GM23338 (cell line): Measurements from ENCODE around the gene GAGE12J. TPM values are rescaled to one million over a fixed set of nuclear protein-coding genes. Genes with fewer than 3 reads are reported as not detected.

Experiments used
- ATAC-seq: fragments of 200-7000 bp; cut with Tn5 transposase; 3 replicates; pipeline ENCODE4 v1.9.1; 2020
- DNase-seq: peaks from one replicate; pipeline ENCODE4 v3.0.0-alpha.2; 2015; ENCODE audit warnings: low spot score
- H2AFZ ChIP-seq: fragments of 200-600 bp; sonication (generic); 2 replicates; pipeline ENCODE4 v1.8.0; 2016; ENCODE audit warnings: antibody characterized with exemption, mild to moderate bottlenecking, moderate library complexity
- H3F3A ChIP-seq: fragments of 200-600 bp; sonication (generic); replicated peaks from 2 replicates; pipeline ENCODE4 v1.8.0; 2017; ENCODE audit warnings: antibody characterized with exemption, mixed run types, low read depth
- H3K27ac ChIP-seq: fragments of 200-600 bp; sonication (generic); 2 replicates; pipeline ENCODE4 v1.6.1; 2016; ENCODE audit warnings: low read depth
- H3K27me3 ChIP-seq: fragments of 200-600 bp; sonication (generic); 2 replicates; pipeline ENCODE4 v1.8.0; 2016; ENCODE audit warnings: mild to moderate bottlenecking, mixed run types, moderate library complexity; ENCODE audit not compliant: insufficient read depth
- H3K36me3 ChIP-seq: fragments of 200-600 bp; sonication (generic); 2 replicates; pipeline ENCODE4 v1.8.0; 2016; ENCODE audit warnings: mild to moderate bottlenecking; ENCODE audit not compliant: insufficient read depth
- H3K4me1 ChIP-seq: fragments of 200-600 bp; sonication (generic); 2 replicates; pipeline ENCODE4 v1.8.0; 2016; ENCODE audit warnings: mild to moderate bottlenecking, moderate library complexity; ENCODE audit not compliant: insufficient read depth
- H3K4me2 ChIP-seq: fragments of 200-600 bp; sonication (generic); 2 replicates; pipeline ENCODE4 v1.7.1; 2017; ENCODE audit warnings: mixed run types
- H3K4me3 ChIP-seq: fragments of 200-600 bp; sonication (generic); 2 replicates; pipeline ENCODE4 v1.6.1; 2016; ENCODE audit warnings: mixed run types
- H3K79me2 ChIP-seq: fragments of 200-600 bp; sonication (generic); replicated peaks from 2 replicates; pipeline ENCODE4 v1.8.0; 2017; ENCODE audit warnings: mild to moderate bottlenecking; ENCODE audit not compliant: insufficient read depth
- H3K9me2 ChIP-seq: fragments of 200-600 bp; sonication (generic); 2 replicates; pipeline ENCODE4 v1.8.0; 2017; ENCODE audit not compliant: insufficient read depth
- H4K20me1 ChIP-seq: fragments of 200-600 bp; sonication (generic); replicated peaks from 2 replicates; pipeline ENCODE4 v1.8.0; 2017; ENCODE audit warnings: mild to moderate bottlenecking; ENCODE audit not compliant: insufficient read depth
- H3K27ac Mint-ChIP-seq: 2 replicates; pipeline ENCODE4 v1.8.0; 2020; ENCODE audit warnings: inconsistent platforms, mild to moderate bottlenecking, moderate library complexity, mixed read lengths
- H3K27me3 Mint-ChIP-seq: 3 replicates; pipeline ENCODE4 v1.8.0; 2022; ENCODE audit warnings: low read depth, mild to moderate bottlenecking, moderate library complexity, mixed read lengths, inconsistent platforms; ENCODE audit not compliant: insufficient read depth, poor library complexity
- H3K36me3 Mint-ChIP-seq: 3 replicates; pipeline ENCODE4 v1.8.0; 2021; ENCODE audit warnings: low read depth, mild to moderate bottlenecking, inconsistent platforms, moderate library complexity, mixed read lengths
- H3K4me1 Mint-ChIP-seq: 3 replicates; pipeline ENCODE4 v1.8.0; 2020; ENCODE audit warnings: mild to moderate bottlenecking, inconsistent platforms, mixed read lengths
- H3K4me3 Mint-ChIP-seq: 3 replicates; pipeline ENCODE4 v1.8.0; 2021; ENCODE audit warnings: moderate library complexity, mild to moderate bottlenecking, inconsistent platforms, mixed read lengths
- H3K9me3 Mint-ChIP-seq: 3 replicates; pipeline ENCODE4 v1.8.0; 2020; ENCODE audit warnings: moderate library complexity, mild to moderate bottlenecking, inconsistent platforms, mixed read lengths
- CREB1 ChIP-seq: fragments of 250-450 bp; sonication (Bioruptor Pico); IDR thresholded peaks from 2 replicates; pipeline ENCODE4 v1.5.0; 2020; ENCODE audit warnings: low read depth, mild to moderate bottlenecking, moderate library complexity
- CTCF ChIP-seq, 2 experiments: fragments of 200-600 bp in 1 of 2; sonication (generic) in 1 of 2; conservative IDR thresholded peaks; 2 replicates each; pipeline versions ENCODE4 v1.5.1 to v1.6.1; 2016 to 2017; ENCODE audit warnings: antibody characterized with exemption in 2 of 2, low read depth in 2 of 2, mild to moderate bottlenecking in 2 of 2, moderate library complexity in 1 of 2
- EZH2 ChIP-seq: fragments of 200-600 bp; sonication (generic); IDR thresholded peaks from one replicate; pipeline ENCODE4 v1.8.0; 2017; ENCODE audit warnings: antibody characterized with exemption, mild to moderate bottlenecking, low read depth; ENCODE audit not compliant: unreplicated experiment
- EZH2phosphoT487 ChIP-seq: fragments of 200-600 bp; sonication (generic); IDR thresholded peaks from one replicate; pipeline ENCODE4 v1.8.1; 2018; ENCODE audit warnings: antibody characterized with exemption; ENCODE audit not compliant: unreplicated experiment
- JUNB ChIP-seq: IDR thresholded peaks from one replicate; pipeline ENCODE4 v1.6.1; 2016; ENCODE audit warnings: antibody characterized with exemption; ENCODE audit not compliant: unreplicated experiment
- REST ChIP-seq: IDR thresholded peaks from one replicate; pipeline ENCODE4 v1.6.1; 2018; ENCODE audit warnings: antibody characterized with exemption; ENCODE audit not compliant: unreplicated experiment
- STAT1 ChIP-seq: IDR thresholded peaks from one replicate; pipeline ENCODE4 v1.6.1; 2016; ENCODE audit warnings: antibody characterized with exemption; ENCODE audit not compliant: unreplicated experiment
- ZNF114 ChIP-seq: fragments of 250-450 bp; sonication (Bioruptor Pico); IDR thresholded peaks from 2 replicates; pipeline ENCODE4 v1.5.0; 2020; ENCODE audit warnings: mild to moderate bottlenecking, moderate library complexity
- ZNF331 ChIP-seq: fragments of 250-450 bp; sonication (Bioruptor Pico); IDR thresholded peaks from 2 replicates; pipeline ENCODE4 v1.5.0; 2020; ENCODE audit warnings: low read depth, mild to moderate bottlenecking, moderate library complexity
- polyA plus RNA-seq: library from polyadenylated mRNA; unstranded; fragments of >200 nt; fragmentation: Nextera tagmentation; extraction: Ambion mirVana; gene quantifications from 2 replicates; pipeline ENCODE4 v1.2.1, GENCODE V29; 2016
- total RNA-seq: library from RNA; depleted of rRNA; stranded (reverse); fragments of >200 nt; shearing (Covaris generic); gene quantifications from 2 replicates; pipeline ENCODE4 v1.2.3, GENCODE V29; 2014

Gene GAGE12J
- total and polyA plus RNA-seq, 2 experiments from 2014 or later, result not detected

GRCh38 chrX:49277535-49277830 lies 44.4 kb upstream of the GAGE12J start:
- no peak overlapping the region for H3K4me3 Mint-ChIP-seq
- H2AFZ ChIP-seq, result no peak overlapping the region
- peaks cover 9% of the 10 kb centered on the region for H3K27me3 Mint-ChIP-seq
- no peaks in the 10 kb centered on the region for H3K9me2 ChIP-seq
- no peaks in the 10 kb centered on the region for H3K27me3 ChIP-seq
- no peaks in the 10 kb centered on the region for H3F3A ChIP-seq
- no peaks in the 10 kb centered on the region for H3K9me3 Mint-ChIP-seq
- no peaks in the 10 kb centered on the region; the same call in 1 of the 2 replicates for H4K20me1 ChIP-seq
- no peaks in the 10 kb centered on the region for H3K36me3 ChIP-seq
- H3K4me2 ChIP-seq, result no peak overlapping the region
- peaks cover 11% of the 10 kb centered on the region; the same call in 2 of the 3 replicates for H3K36me3 Mint-ChIP-seq
- H3K4me1 ChIP-seq, result no peaks in the 10 kb centered on the region
- H3K4me3 ChIP-seq, result no peak overlapping the region
- H3K27ac Mint-ChIP-seq, result no peak overlapping the region; the same call in 1 of the 2 replicates
- DNase-seq, result no peak
- TF ChIP-seq EZH2phosphoT487, result no peak
- TF ChIP-seq ZNF114 (CRISPR knock-in tag), result no peak
- no peak for TF ChIP-seq JUNB
- TF ChIP-seq STAT1, result no peak
- TF ChIP-seq ZNF331 (CRISPR knock-in tag), result no peak
- peaks cover 9% of the 10 kb centered on the region for H3K79me2 ChIP-seq
- no peak overlapping the region for H3K27ac ChIP-seq
- no peak for ATAC-seq
- peaks cover 29% of the 10 kb centered on the region for H3K4me1 Mint-ChIP-seq

DNA sequence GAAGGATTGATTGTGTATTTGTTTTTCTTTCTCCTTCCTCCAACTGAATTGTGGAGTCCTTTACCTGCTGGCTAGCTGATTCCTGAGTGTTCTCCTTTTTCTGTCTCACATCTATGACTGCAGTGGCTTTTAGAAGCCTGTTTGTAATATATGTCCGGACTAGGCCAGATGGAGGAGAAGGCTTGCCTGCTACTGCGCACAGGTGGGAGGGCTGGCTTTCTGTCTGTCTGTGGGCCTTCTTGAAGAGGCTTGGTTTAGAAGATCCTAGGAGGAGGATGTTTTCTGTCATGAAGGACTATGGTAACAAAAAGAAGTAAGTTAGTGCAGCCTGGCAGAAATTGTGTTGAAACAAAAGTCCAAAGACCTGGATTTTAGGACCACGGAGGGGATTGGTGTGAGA lies 43.8 kb upstream of the GAGE12J start:
- Mint-ChIP-seq H3K4me1 (peaks cover 30% of the 10 kb centered on the region), H3K27ac (no peak overlapping the region), H3K27me3 (peaks cover 9% of the 10 kb centered on the region), H3K36me3 (peaks cover 10% of the 10 kb centered on the region), H3K4me3 (no peak overlapping the region), H3K9me3 (no peaks in the 10 kb centered on the region)
- Histone ChIP-seq H3K27ac (no peak overlapping the region), H3K9me2 (no peaks in the 10 kb centered on the region), H3K27me3 (no peaks in the 10 kb centered on the region), H2AFZ (no peak overlapping the region), H4K20me1 (no peaks in the 10 kb centered on the region; the same call in 1 of the 2 replicates), H3K4me2 (no peak overlapping the region), H3K36me3 (no peaks in the 10 kb centered on the region), H3K4me1 (no peaks in the 10 kb centered on the region), H3F3A (no peaks in the 10 kb centered on the region), H3K79me2 (peaks cover 3% of the 10 kb centered on the region; the same call in 1 of the 2 replicates), H3K4me3 (no peak overlapping the region)
- ATAC-seq (no peak), DNase-seq (no peak)
- TF ChIP-seq CTCF (conservative IDR thresholded peaks at IDR 0.05; ENCODE audit: low read depth in 2 of 2) (no peak), ZNF331 (CRISPR knock-in tag) (no peak)

- H3K4me3 Mint-ChIP-seq, result no peak overlapping the region
- no peak overlapping the region for H3K27ac Mint-ChIP-seq
- H3K36me3 ChIP-seq, result no peaks in the 10 kb centered on the region
- peaks cover 3% of the 10 kb centered on the region; the same call in 2 of the 3 replicates for H3K36me3 Mint-ChIP-seq
- H3K4me1 Mint-ChIP-seq, result peaks cover 13% of the 10 kb centered on the region
- H3K79me2 ChIP-seq, result no peaks in the 10 kb centered on the region
- no peak overlapping the region for H3K4me2 ChIP-seq
- no peaks in the 10 kb centered on the region for H3K9me2 ChIP-seq
- no peak overlapping the region for H3K4me3 ChIP-seq
- H3K27me3 ChIP-seq, result no peaks in the 10 kb centered on the region
- H3K27ac ChIP-seq, result no peak overlapping the region
- TF ChIP-seq EZH2, result no peak
- no peak for TF ChIP-seq CREB1 (CRISPR knock-in tag)
- TF ChIP-seq ZNF114 (CRISPR knock-in tag), result no peak
- peak; percentile 33 to 54; a peak in 3 of 4 replicates for TF ChIP-seq CTCF (conservative IDR thresholded peaks at IDR 0.05; ENCODE audit: low read depth in 2 of 2)
- TF ChIP-seq REST, result no peak
- no peak for TF ChIP-seq EZH2phosphoT487
- H3F3A ChIP-seq, result no peaks in the 10 kb centered on the region
- H4K20me1 ChIP-seq, result no peaks in the 10 kb centered on the region
- ATAC-seq (peak; percentile 90), DNase-seq (peak; percentile 70)
- no peaks in the 10 kb centered on the region for H3K4me1 ChIP-seq
- H2AFZ ChIP-seq, result no peak overlapping the region
- no peaks in the 10 kb centered on the region for H3K9me3 Mint-ChIP-seq
- H3K27me3 Mint-ChIP-seq, result peaks cover 3% of the 10 kb centered on the region
Observed at GRCh38 chrX:49282647-49283011, 39.2 kb upstream of the GAGE12J start.
